CD4-positive, alpha-beta T cell treated with Interleukin-15 for 1 hour (primary cell): ENCODE data around the gene OSTN.

Source experiments
- DNase-seq: peaks from one replicate; pipeline ENCODE4 v3.0.0-alpha.2; 2020

The OSTN gene

DNA sequence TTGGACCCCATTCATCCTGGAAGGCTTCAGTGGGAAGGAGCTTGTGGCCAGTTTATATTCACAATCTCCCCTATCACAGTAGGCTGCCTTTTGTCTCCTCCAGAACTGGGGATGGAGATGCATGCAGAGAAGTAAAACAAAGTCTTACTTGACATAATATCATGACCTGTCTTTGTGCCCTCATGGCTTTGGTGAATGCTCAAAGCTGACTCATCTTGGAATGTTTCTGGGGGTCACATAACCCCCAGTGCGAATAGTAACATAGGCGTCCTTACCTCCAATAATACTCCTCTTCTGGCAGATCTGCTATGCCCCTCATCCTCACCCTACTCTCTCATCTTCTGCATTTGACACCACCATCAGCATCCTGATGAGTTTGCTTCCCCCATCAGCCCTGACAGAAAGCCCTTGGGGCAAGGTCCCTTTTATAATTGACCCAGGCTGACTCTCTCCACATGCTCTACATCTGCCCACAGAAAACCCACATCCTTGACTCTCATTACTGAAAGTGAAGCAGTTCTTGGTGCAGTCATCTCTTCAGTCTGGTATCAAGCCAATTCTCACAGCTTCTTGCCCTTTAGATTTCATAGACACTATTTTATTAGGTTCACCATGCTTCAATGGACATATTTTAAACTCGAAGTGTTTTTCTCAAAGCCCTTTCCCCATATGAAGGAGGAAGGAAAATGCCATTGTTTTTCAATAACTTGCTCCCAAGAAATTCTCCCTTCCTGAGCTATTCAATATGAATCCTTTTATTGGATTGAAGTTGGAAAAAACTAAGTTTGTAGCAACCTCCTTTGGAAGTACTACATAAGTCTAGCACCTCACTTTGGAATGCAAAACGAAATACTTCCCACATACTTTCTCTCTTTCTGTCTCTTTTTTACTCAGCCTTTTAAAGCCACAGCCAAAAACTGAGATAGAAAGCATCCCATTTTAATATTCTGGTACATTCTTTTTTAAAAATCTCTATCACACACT lies 36.6 kb downstream of the OSTN start:
- no peak for DNase-seq

DNA sequence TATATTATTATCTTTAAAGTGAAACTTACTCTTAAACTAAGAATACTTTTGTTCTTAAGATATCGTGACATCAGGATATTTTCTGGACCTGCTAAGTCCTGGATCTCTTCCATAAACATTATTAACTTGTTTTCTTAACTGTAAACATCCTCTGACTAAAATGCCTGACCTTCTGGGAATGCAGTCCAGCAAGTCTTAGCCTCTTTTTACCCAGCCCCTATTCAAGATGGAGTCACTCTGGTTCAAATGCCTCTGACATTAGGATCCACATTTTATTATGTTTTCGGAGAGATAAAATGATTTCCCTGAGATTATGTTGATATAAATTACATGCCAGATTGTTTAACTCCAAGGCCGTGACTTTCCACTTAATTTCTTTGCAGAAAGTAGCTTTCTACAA lies 37.6 kb downstream of the OSTN start:
- DNase-seq: no peak

DNA sequence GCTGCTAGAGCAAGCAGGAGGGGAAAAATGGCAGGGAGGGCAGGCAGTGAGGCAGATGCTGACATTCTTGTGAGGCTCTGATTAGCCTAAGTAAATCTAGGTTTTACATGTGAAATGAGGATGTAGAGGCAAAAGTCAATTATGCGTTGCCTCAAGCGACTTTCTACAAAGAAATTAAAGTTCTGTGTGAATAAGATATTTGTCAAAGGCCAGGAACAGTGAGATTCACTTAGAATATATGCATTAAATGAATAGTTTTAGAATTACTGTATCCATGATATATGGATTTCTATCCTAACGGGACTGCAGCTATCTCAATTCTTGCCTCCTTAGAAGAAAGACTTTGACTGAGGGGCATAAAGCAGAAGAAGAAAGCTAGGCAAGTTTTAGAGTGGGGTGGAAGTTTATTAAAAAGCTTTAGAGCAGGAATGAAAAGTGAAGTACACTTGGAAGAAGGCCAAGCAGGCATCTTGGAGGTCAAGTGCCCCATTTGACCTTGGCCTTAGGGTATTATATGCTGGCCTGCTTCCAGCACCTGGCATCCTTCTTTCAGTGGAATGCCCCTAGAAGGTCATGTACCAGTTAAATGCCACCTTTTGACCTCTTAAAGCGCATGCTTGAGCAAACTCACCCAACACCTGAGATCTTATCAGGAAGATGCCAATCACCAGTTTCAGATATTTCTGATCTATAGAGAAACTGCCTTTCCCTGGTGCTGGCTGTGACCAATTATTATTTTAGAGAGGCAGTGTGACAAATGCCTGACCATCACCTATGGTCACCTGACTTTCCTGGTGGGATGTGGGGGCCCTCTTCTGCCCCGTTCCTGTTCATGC lies 38.2 kb downstream of the OSTN start:
- no peak for DNase-seq

DNA sequence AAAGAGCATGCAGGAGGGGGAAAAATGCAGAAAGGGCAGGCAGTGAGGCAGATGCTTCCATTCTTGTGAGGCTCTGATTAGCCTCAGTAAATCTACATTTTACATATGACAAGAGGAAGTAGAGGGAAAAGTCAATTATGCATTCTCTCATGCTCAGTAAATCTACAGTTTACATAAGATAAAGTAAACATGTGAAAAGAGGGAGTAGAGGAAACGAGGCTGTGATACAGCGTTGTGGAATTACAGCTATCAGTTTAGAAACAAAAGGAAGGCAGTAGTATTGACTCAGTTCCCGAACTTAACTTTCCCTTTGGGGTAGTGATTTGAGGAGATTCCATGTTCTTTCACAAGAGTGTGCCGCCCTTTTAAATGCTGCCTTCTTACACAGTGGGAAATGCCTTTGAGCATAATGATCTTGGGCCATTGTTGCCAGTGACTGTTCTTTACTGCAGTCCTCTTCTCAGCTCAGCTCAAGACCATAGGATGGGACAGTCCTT lies 39.3 kb downstream of the OSTN start:
- DNase-seq: no peak

DNA sequence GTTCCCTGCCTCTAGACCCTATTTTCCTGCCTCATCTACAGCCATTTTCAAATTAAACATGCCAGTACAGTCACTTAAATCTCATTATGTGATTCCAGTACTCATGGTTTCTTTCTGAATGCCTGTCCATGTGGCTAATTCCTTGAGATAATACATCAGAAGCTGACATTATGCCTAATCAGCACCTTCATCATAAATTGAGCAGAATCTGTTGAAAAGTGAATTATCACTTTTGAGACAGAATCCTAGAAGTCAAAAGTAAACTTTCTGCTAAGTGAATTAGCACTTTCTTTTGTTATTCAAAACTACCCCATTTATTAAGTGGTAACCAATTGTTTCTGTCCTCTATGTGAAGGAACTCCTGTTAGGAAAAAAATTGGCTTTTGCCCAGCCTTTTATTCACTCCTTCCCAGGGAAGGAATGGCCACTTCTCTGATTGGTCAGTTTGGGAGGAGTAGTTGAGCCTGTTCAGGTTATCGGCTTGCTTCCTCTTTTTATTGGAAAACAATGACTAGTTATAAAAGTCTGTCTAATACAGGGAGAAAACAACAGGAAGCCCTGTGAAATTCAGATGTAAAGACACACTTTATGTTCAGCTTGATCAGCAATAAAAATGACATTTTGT lies 40.5 kb downstream of the OSTN start:
- no peak for DNase-seq

DNA sequence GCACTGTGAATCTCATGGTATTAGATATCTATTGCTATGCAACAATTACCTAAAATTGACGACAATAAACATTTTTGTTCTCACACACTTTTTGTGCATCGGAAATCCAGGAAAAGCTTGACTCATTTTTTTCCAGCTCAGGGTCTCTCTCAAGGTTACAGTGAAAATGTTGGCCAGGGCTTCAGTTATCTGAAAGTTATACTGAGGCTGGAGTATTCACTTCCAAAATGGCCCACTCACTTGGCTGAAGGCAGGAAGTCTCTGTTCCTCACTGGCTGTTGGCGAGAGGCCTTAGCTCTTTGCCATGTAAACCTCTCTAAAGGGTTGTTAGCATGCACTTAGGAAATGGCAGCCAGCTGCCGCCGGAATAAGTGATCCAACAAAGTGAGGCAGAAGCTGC lies 41.4 kb downstream of the OSTN start:
- no peak for DNase-seq

DNA sequence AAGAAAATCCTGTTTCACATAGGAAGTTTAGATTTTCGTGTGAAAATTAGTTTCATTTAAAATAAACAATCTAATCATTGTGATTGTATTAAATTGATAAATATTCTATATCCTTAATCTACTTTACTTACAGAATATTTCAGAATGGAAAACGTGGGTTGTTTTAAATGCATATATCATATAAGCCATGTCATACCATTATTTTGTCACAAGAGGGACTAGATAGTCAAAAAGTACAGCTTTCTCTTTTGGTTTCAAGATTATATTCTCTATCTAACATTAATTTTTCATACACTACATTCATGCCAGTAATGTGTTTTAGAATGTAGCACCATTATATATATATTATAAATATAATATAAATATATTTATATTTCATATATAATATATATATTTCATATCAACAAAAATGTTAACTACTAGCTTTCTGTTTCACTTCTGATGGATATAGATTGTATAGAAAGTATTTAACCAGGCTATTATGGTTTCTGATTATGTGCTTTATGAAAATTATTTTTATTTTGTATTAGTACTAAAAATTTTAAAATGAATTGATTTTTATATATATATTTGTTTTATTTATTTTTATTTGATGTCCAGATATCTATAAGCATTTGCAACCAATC lies 45.3 kb downstream of the OSTN start:
- no peak for DNase-seq

DNA sequence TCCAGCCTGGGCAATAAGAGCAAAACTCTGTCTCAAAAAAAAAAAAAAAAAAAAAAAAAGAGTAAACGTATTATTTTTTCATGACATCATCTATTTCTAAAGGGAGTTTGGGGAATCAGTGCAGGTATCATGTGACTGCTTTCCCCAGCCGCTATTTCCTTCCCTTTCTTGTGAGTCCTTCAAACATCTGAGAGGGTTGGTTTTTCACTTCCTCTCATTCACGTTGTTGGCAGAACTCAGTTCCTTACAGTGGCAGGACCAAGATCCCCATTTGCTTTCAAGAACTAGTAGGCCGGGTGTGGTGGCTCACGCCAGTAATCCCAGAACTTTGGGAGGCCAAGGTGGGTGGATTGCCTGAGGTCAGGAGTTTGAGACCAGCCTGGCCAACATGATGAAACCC lies 47.0 kb downstream of the OSTN start:
- peak; percentile 76 for DNase-seq

DNA sequence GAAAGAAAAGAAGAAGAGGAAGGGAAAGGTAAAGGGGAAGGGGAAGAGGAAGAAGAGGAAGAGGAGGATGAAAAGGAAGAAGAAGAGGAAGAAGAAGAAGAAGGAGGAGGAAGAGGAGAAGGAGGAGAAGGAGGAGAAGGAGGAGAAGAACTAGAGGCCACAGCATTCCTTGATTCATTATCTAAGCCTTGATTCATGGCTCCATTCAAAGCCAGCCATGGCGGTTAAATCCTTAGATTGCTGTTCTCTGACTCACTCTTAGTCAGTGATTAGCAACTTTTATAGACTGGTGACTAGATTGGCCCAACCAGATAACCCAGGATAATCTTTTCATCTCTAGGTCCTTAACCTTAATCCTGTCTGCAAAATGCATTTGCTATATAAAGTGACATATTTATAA lies 47.6 kb downstream of the OSTN start:
- DNase-seq: no peak

DNA sequence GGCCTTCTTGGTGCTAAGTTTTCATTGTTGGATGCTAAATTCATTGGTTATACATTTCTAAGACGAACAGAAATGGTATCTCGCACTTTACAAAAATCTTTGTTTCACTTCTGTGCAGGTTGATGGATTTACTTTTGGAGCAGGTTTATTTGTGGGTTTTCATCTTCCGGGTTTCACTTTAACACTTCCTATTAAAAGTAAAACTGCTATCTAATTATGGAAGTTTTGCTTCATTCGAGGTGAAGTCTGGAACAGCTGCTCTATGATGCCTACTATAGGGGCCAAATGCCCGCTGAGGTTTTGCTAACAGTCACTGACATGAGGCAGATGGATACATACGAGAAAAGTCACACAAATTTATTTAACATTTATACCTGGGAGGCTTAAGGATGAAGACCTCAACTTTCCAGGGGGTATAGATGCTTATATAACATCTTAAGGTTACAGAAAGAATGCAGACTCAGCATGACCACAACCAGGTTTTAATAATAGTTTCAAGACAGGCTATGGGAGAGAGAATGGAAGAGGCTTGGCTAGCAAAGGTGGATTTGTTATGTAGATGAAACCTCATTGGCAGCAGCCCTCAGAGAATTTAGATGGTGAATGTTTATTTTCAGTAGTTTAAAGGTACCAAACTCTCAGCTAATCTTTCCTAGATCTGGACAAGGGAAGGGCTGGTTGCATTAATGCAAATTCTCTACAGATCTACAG lies 54.2 kb downstream of the OSTN start:
- DNase-seq: no peak

DNA sequence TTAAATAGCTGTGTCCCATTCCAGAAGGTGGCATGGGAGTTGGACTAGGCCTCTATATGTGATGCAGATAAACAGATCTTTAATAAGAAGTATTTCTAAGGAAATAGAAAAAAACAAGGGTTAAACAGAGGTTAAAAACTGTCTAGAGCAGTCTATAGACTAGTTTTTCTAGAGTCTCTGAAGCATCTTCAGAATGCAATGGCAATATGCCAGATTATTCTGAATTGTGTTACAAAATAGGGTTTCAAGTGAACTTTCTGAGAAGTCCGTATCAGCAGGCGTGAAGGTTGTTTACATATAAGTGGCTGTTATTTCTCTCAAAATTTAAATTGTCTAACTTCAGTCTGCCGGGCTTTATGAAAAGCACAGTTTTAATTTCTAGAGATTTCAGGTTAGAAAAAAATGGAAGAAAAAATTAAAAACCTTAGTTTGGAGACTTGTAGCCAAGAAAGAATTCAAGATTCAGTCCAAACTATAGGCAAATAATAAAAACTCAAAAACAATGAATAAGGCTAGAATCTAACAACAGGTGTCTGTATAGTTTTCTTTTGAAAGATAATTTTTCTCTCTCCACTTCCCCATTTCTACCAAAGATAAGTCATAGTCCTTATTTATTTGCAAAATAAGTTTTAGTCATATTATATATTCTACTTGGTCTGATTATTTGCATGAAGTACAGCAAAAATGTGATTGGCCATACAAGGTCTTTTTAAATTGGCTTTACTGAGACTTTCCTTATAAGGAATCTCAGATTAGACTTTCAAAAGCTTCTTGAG lies 55.2 kb downstream of the OSTN start:
- DNase-seq: no peak

DNA sequence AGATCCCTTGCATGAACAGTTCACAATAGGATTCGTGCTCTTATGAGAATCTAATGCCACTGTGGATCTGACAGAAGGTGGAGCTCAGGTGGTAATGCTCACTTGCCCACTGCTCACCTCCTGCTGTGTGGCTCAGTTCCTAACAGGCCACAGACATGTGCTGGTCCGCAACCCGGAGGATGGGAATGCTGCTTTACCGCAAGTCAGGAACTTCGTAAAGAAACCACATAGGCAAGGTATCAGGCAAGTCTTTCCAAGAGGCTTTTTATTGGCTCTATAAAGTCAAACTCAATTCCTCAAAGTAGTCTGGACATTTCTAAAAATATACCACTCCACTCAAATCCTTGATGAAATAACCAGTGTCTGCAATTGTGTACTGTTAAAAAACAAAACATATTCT lies 56.1 kb downstream of the OSTN start:
- no peak for DNase-seq

DNA sequence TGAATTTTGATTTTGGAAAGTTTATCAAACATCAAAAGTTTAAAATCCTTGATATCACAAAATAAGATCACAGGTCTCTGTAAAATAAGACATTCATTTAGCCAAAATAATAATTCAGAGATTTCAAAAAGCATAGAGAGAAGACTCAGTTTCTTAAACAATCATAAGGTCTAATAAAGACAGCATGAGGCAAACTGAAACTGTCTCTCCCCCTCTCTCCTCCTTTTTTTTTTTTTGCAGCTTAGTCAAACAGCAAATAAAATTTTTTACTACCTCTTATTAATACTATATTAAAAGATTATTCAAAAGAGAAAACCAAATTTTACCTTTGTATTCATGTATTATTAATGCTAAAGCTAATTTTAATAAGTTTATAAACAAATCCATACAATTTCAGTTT lies 57.4 kb downstream of the OSTN start:
- DNase-seq: no peak

DNA sequence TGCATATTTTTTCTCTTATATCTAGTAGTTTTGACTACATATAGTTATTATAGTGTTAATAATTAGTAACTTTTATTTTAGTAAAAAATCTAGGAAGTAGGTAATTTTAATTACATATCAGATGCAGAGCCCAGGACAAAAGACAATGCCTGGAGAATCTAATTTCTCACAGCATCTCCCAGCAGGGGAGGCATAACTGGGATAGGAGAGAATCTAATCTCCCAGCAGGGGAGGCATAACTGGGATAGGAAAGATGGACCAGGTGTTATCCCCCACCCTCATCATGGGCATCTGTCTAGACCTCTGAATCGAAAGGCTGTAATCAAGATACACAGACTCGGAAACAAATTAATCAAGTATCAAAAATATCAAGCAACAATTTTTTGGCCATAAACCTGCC lies 58.2 kb downstream of the OSTN start:
- DNase-seq: no peak

DNA sequence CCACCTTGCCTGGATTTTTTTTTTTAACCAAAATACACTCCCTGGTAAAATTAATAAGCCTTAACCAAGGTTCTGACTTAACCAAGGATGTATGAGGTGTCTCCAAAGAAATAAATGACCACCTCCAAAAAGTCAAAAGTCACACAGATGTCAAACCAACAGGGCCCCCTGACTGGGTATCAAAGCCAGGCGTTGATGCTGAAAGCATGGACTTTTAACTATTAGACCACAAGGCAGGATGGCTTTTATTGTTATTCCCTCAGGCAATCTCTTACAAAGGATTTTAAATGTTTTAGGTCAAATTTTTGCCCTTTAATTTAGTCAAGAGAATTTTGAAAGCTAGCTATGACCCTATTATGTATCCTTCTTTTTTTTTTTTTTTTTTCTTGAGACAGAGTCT lies 60.4 kb downstream of the OSTN start:
- DNase-seq: no peak

DNA sequence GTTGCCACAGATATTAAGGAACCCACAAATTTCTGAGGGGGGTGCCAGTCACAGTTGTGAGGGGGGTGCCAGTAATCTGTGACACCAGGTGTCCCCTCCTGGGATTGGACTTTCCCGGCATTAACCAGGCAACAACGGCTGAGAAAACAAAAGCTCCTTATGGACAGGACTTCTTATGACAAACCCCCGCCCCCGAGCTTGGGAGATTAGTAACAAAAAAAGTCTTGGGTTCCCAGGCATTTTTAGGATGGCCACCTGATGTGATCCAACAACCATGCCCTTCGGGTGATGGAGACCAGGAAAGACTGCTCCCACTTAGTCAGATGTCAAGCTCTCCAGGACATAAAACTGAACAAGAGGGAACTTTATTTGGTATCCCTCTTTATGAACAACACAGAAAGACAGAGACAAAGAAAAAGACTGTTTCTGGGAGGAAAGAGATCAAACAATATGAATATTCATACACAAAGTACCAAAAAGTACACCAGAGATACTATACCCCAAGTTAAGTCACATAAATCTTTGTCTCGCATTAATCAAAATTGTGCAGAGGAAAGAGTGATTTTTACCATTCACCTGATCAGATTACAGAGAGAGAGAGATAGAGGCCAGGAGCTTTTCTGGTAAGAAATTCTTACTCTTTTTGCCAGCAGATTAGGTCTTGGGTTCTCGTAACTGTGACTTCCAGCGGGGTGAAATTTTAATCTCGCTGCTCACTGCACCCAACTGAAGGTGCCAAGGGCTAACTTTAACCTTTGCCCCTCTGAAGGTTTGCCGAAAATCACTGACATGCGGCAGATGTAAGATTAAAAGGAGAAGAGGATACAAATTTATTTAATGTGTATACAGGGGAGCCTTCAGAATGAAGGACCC lies 61.6 kb downstream of the OSTN start:
- DNase-seq: no peak

DNA sequence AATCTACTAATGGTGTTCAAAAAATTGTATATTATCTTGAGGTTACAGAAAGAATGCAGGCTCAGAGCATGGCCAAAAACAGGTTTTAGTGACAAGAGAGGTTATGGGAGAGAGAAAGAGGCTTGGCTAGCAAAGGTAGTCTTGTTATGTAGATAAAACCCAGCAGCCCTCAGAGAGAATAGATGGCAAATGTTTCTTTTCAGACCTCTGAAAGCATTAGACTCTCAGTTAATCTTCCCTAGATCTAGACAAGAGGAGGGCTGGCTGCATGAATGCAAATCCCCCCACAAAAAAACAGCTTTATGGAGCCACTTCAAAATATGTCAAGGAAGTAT lies 62.2 kb downstream of the OSTN start:
- DNase-seq: no peak

DNA sequence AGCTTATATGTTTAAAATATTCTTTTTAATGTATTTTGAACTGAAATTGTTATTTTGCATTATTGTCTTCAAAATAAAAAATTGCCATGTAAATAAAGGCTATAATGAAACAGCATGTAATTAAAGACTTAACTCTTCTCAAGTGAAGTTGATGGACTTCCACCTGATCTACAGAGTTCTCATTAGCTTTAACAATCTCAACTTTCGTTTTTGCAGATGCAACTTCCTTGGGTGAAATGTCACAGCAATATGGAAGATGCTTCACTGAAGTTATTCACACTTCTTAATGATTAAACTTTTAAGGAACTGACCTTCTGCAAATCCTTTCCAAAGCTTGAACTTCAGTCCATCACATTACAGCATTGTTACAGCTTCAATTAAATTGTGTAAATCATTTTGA lies 63.6 kb downstream of the OSTN start:
- DNase-seq: no peak

DNA sequence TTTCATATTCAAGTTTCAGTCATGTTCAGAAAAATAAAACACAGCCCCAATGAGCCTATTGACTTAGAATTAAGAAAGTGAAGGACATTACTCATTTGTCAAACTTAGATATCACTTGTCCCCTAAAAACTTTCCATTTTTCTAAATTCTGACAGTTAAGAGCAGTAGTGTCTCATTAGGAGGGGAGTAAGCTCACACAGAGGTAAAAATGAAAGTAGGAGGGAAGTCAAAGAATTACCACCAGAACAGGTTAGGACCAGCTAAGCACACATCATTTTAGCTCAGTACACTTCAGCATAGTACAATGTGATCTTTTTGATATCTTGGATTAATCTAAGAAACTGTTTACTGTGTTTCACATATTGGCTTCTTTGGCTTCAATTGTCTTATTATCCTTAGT lies 64.3 kb downstream of the OSTN start:
- DNase-seq: no peak

DNA sequence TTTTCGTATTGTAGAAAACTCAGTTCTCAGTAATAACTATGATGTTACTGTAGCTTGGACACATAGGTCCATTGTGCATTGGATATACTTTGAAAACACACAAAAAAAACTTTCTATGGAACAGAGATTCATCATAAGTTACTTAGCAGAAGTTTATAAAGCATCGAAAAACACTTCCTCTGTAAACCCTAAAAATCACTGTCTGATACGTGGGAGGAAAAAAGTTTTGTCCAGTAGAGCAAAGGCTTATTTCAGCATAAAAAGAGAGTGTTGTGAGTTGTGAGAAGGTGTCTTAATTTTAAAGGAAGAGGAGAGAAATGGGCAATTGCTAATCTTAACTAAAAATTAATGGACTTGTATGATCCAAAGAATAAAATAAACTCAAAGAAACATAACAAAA lies 64.8 kb downstream of the OSTN start:
- DNase-seq: no peak

DNA sequence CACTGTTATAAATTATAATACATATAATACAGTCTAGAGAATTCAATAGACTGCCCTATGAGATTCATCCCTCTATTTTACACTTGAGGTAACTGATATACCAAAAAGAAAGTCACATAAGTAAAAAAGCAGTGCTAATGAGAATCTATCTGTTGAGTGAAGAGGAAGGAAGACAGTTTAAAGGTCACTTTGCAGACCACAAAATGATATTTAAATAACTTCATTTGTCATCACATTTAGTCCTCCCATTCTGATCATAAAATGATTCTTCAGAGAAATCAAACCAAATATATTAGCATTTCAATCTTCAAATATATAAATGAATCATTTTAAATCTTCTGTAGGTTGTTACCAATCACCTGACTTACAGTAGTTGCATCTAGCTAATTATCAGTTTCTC lies 69.7 kb downstream of the OSTN start:
- no peak for DNase-seq
